ENCODE results near the gene MYH9. TPM values are rescaled to one million over a fixed set of nuclear protein-coding genes. Genes with fewer than 3 reads are reported as not detected.

The MYH9 gene
- polyA plus RNA-seq, 12 donors, result 77.1 to 364 (median 100) TPM

DNA sequence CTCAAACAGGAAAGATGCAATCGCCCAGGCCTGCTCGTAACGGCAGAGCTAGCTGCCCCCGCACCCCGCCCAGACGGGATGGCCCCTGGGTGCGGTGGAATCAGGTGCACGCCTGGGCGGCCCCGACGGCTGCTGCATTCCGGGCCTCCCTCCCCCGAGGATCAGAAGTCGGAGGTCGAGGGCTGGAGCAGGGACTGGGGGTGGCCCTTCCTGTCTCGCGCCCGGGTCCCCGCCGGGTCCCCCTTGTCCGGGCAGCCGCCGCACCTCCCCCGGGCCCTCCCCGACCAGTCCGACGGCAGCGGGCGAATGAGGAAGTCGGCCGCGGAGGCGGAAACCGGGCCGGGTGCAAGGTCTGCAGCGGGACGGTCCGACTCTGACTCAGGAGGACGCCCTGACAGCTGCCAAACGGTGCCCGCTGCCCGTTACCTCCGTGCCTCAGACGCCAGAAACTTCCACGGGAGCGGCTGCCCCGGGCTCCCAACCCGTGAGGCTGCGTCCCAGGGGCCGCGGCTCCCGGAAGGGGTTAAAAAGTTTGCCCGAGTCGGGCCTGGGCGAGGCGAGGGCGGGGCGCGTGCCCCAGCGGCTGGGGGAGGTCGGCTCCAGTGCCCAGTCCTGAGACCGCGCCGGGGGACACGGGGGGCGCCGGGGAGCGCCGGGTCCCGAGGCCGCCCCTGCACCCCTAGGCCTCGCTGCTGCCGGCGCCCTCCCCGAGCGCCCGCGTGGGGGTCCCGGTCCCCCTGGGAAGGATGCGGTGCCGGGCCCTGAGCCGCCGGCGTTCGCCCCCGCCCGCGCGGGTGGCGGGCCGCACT lies 663 bp downstream of the MYH9 start:
- DNase-seq, result no peak

DNA sequence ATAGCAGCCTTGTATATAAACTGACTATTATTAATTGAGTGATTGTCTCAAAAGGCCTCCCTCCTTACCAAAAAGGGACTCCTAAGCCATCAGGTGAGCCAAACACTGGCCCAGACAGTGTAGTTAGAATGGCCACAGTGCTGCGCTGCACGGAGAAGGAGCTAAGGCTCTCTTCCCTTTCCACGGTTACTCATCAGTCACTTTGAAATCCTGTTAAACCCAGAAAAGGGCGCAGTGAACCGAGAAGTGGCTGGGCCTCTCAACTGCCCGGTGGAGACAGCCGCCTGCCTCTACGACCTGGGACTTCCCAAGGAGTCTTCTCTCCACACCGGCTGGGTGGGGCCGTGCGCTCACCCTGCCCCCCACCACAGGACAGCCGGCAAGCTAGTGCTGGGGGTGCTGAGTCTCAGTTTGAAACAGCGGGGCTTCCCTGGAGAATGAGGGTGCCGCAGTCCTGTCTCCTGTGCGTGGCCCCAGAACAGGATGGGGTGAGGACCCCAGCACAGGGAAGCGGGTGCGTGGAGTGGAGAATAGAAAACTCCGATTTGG lies 1.3 kb downstream of the MYH9 start:
- no peak for DNase-seq

DNA sequence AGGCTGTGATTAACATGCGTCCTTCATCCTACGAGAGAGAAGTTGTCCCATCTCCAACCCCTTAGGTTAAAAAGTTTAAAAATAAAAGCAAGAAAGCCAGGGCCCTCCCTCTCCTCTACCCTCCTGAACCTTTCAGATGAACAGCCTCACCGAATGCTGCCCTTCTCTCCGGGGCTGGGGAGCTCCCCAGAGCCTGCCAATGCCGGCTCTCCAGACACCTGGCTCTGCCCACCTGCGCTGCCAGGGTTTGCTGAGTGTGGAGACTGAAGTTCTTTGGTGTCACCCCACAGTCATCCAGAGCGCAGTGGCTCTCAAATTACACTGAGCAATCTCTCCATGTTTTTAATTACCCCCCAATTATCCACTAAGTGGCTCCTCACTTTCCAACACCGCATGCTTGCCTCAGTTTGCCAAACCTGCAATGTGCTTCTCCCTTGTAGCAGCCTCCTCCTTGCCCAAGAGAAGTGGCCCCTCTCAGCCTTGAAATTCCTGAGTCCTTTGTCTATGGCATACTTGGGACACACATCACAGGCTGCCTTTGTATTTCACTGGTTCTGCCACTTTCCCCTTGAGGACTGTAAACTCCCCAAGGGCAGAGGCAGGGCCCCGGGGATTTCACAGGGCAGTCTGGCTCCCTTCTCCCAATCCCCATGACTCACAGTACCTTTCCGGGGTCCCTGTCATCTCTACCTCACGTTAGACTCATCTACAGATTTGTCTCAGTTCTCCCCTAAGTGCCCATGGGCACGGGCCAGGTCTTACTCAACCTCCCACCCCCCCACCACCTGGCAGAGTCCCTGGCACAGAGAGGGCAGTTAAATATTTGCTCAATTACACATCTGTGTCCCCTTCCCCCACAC lies 2.0 kb downstream of the MYH9 start:
- DNase-seq, result no peak

DNA sequence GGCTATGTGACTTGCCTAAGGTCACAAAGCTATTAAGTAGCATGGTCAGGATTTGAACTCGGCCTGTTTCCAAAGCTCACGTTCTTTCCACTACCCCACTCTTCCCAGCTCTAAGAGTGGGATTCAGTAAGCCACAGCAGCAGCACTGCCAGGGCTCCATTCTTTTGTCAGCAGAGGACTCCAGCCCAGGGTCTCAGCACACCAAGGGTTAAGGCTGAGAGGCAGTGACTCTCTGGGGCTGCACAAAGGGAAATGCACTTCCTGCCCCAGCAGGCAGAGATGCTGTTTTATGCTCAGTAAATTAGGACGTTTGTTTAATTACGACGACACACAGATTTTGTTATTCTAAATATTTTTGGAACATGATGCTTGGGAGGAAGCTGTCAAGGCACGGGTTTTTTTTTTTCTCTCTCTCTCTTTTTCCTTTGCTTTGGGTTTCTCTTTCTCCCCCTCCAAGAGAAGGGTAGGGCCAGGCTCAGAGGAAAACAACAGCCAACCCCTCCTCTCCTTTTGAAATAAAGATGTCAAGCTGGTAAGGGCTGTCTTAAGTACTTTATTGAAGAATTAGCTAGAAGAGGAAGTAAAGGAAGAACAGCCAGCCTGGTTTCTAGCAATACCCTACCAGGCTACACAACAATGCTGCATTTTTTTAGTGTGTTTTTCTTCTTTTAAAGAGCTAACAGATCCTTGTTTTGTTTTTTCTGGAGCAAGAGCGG lies 2.8 kb downstream of the MYH9 start:
- DNase-seq, result no peak

DNA sequence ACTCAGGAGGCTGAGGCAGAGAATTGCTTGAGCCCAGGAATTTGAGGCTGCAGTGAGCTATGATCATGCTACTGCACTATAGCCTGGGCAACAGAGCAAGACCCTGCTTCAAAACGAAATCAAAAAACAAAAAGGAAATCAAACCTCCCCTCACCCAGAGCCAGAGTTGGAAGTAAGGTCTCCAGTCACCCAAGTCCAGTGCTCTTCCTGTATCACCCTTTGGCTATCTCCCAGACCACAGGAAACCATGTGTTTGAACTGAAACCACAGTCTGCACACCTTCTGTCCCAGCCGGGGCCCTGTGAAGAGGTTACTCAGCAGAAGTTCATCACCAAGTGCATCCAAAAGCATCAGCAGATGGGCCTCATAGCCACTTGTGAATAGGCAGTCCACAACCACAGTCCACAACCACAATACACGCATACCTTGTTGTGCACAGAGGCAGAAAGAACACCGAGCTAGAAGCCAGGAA lies 4.6 kb downstream of the MYH9 start:
- no peak for DNase-seq

DNA sequence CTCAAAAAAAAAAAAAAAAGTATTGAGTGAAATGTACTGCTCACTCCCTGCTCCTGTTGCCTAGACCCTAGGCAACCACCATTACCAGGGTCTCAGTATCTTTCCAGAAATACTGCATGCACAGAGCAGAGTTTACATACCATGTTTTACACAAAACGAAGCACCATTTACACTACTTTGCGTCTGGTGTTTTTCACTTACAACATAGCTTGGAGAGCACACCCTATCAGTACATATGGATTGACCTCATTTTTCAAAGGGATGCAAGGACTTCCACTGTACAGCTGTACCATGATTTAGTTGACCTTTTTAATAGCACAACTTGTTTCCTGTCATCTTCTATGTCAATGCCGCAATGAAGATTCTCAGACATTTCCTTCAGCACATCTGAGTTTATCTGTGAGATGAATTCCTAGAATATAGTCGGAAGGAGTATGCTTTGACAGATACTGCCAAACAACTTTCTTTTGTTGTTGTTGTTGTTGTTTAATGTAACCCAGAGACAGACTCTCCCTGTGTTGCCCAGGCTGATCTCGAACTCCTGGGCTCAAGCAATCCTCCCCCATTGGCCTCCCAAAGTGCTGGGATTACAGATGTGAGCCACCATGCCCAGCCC lies 6.1 kb downstream of the MYH9 start:
- no peak for DNase-seq

DNA sequence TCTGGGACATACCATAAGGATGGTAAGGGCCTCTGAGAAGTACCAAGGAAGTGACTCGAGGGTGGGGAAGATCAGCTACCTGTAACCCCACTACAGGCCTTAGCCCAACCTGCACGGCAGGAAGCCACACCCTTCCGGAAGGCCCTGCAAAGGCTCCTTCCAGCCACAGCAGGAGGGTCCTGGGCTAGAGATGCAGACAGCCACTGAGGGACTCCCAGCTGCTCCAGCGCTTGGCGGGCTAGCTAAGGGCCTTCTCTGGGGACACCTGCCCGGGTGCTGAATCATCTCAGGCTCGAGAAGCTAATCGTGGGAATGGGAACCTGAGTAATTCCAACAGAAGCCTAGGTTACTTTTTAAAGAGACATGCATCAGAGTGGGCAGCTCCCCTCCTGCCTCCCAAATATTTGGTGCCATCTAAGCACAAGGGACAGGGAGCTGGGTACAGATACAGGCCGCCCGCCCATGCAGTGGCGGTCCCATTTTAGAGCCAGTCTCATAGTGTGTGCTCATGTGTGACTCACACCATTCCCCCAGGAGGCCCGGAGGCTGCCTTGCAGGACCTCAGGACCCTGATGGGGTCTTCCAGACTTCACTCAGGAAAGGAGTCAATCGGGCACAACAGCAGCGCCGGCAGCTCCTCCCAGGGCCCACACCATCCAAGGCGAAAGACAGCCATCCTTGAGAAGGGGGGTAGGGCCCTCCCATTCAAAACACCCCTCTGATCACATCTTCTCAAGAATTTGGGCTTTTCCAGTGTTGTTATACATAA lies 8.0 kb downstream of the MYH9 start:
- no peak for DNase-seq

DNA sequence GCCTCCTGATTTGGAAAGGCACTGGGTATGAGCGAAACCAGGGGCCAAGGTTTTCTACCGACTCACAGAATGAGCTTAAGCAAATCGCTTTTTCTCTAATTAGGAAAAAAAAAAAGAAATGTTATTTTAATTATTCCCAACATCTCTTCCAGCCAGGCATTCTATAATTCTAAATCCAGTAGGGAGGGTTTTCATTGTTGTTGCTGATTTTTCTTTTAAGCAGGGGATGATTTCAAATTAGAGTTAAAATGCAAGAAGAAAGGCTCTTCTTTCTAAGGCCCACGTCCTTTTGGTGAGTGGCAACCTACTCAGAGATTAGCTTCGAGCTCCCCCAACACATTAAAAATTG lies 8.9 kb downstream of the MYH9 start:
- DNase-seq, result no peak

DNA sequence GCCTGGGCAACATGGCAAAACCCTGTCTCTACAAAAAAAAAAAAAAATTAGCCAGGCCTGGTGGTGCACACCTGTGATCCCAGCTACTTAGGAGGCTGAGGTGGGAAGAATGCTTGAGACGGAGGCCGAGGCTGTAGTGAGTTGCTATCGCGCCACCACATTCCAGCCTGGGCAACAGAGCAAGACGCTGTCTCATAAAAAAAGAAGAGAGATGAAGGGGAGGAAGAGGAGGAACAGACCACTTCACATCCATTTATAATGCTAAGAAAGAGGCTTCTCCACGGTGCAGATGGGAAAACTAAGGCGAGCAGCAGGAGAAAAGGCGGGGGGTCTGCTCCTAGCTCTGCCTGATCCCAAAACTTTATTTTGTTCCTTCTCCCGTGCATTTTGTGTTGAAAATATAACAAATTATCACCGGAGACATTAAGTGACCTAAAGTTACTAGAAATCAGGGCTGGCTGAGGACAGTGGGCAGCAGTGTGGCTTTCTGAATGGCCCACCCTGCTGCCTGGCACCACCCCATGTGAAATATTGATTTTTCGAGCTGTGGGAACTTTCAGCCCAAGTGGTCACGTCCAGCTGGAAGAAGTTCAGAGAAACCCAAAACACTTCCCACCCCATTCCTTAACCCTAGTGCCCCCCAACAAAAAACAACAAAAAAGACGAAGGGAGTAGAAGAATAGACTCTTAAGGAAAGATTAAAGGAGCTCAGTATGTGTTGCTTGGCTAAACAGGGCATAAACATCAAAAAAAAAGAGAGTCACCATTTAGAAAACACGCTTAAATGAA lies 9.5 kb downstream of the MYH9 start:
- no peak for DNase-seq

DNA sequence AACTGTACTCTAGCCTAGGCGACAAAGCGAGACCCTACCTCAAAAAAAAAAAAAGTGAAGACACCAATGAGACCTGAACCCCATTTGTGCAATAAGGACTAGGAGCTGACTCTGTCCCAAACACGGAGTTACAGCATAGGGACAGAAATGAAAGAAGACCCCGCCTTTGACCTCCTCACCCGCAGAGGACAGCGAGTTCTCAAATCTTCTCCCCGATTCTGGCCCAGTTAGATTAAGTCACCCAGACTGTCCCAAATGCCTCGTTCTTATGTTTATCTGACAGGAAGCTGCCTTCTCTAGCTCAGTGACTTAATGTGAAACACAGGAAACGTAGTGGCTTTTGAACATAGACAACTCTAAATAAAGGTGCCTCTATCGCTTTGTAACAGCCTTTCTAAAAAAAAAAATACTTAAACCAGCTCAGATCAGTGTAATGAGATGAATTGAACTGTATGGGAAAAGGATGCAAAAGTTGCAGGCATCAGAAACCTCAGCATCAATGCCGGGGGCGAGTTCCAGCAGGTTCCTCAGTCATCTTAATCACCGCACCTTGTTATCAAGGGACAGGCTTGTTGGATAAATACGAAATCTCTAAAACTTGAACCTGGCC lies 10.6 kb downstream of the MYH9 start:
- no peak for DNase-seq

DNA sequence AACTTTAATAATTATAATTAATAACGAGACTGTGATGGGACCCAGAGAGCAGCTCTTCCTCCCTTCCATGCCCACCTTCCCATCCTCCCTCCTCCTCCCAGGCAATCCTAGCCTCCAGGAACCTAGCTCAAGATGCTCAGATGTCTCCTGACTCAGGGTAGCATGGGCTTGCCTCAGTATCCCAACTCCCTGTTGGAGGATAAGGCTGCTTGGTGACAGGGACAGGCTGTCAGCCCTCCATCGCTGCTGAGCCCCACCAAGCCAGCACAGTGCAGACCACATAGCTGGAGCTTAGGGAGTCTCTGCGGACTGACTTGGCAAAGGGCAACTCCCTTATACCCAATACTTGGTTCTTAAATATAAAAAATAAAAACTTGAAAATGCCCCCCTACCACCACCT lies 11.5 kb downstream of the MYH9 start:
- no peak for DNase-seq

DNA sequence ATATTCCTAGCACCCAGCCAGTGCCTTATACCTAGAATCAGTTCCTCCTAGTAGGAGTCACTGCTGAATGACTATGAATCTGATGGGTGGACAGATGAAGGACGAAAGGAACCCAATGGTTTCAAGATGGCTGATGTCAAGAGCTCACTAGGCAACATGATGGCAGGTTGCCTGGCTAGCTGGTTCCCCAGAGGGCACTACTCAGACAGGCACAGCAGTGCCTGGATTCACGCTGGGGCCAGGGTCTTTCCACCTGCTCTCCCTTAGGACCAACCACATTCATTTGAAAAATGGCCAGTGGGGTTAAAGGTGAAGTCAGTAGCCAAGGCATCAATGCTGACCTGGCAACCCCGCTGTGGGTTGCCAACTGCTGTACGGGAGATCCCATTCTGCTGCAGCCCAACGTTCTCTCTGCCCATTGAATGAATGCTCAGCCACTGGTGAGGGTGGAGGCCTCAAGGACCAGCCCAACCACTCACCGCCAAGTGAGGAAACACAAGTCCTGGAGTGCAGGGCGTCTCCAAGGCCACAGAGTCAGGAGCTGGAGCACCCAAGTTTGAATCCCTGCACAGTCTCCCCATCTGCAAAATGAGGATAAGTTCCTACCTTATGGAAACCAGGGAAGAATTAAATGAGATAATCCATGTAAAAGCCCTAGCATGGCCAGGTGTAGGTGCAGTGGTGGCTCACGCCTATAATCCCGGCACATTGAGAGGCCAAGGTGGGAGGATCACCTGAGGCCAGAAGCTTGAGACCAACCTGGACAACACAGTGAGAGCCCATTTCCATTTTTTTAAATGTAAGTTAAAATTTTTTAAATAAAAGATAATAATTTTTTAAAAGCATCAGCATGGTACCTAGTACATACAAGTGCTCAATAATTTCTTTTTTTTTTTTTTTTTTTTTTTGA lies 12.4 kb downstream of the MYH9 start:
- no peak for DNase-seq

DNA sequence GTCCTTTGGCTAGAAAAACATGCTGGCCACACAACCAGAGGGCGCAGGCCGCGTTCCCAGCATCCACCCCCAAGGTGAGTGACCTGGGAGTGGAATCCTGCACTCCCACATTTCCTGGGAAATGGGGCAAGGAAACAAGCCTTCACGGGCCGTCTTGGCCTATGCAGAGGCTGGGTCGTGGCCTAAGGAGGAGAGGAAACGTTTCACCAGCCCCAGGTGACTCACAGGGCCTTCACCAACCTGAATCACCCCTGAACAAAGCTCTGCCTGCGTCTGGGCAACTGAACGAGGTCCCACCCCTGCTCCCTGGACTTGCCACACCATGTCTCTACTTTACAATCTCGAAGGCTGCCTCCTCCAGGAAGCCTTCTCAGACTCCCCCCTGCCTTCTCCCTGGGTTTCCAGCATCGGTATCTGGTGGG lies 13.2 kb downstream of the MYH9 start:
- DNase-seq, result no peak

DNA sequence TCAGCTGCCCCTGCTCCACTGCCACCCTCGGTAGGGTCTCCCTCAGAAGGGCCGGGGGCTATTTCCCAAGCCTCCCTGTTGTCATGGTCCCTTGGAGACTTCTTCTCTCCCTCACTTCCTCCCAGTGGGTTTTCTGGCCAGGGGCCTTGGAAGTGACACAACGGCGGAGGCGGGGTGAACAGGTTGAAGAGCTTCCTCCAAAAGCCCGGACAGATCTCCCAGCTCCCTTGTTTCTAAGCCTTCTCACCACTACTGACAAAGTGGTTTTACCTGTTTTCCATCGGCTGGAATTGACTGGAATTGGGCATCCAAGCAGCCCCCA lies 14.5 kb downstream of the MYH9 start:
- DNase-seq, result no peak

DNA sequence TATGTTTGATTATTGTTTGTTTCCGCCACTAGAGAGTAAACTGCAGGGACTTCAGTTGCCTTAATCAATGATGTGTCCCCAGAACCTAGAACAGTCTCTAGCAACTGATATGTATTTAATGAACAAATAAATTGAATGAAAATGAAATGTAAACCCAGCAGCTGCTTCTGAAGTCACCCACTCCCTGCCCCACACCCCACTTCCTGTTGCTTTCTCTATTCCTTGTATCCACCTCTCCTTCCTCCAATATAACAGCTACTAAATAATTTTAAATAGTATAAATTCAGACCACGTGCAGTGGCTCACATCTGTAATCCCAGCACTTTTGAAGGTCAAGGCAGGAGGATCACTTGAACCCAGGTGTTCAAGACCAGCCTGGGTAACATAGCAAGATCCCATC lies 15.8 kb downstream of the MYH9 start:
- no peak for DNase-seq

DNA sequence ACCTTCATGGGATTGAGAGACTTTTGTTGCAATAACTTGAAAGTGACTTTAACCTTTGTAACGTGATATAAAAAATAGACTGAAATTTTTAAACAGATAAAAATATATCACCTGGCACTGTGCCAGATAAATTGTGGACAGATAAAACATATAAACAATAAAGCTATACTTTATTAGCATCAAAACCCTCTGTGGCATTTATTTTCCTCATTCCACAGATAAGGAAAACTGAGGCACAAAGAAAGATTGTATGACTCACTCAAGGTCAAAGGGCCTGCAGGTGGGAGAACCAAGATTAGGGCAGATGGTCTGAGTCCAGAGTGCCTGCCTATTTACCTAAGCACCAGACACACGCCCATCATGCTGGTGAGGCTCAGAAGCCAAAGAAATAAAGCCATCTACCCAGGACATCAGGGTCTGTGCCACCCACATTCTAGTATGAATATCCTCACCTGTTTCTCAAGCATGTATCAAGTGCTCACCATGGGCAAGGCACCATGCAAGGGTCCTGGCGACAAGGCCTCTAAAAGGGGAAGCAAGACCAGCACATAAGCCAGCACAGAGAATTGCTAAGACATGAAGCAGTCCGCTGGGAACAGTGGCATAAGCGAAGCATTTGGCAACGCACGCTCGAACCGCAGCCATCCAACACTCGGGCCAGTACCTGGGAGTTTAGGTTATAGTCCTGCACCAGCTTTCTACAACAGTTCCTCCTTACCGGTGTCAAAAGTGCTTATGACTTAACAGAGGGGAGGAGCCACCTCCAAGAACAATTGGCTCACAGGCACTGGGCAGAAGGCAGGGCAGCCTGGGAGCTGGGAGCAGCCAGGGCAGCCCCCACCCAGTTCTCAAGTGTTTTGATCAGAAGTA lies 17.6 kb downstream of the MYH9 start:
- no peak for DNase-seq

Data from muscle of arm (tissue), 12 donors.